IPS-18c (cell line): ENCODE measurements around the gene HARBI1.

Experiments
- H3K4me3 ChIP-seq: 2 replicates; pipeline ENCODE4 v1.7.0; 2013; ENCODE audit warnings: low read depth, mild to moderate bottlenecking, low read length, moderate library complexity; ENCODE audit not compliant: insufficient read depth
- H3K9me3 ChIP-seq: one replicate; pipeline ENCODE4 v1.6.1; 2013; ENCODE audit warnings: mild to moderate bottlenecking, low read length, moderate library complexity; ENCODE audit not compliant: control insufficient read depth, insufficient read depth

HARBI1 gene

GRCh38 chr11:46574656-46575055, 42.4 kb downstream of the HARBI1 start:
- H3K9me3 ChIP-seq = no peaks in the 10 kb centered on the region
- no peak overlapping the region for H3K4me3 ChIP-seq

GRCh38 chr11:46570790-46571398, 46.1 kb downstream of the HARBI1 start:
- Histone ChIP-seq H3K4me3 (no peak overlapping the region), H3K9me3 (no peaks in the 10 kb centered on the region)

- Histone ChIP-seq H3K4me3 (no peak overlapping the region), H3K9me3 (no peaks in the 10 kb centered on the region)
These were observed 51.7 kb downstream of the HARBI1 start for GRCh38 chr11:46565232-46565840.

- no peaks in the 10 kb centered on the region for H3K9me3 ChIP-seq
- H3K4me3 ChIP-seq = no peak overlapping the region
These were observed 52.6 kb downstream of the HARBI1 start for GRCh38 chr11:46564459-46564858.

GRCh38 chr11:46562527-46562926, 54.5 kb downstream of the HARBI1 start:
- Histone ChIP-seq H3K4me3 (no peak overlapping the region), H3K9me3 (no peaks in the 10 kb centered on the region)

GRCh38 chr11:46560300-46560991, 56.6 kb downstream of the HARBI1 start:
- H3K9me3 ChIP-seq = no peaks in the 10 kb centered on the region
- no peak overlapping the region for H3K4me3 ChIP-seq

- Histone ChIP-seq H3K4me3 (no peak overlapping the region), H3K9me3 (no peaks in the 10 kb centered on the region)
These were observed 57.2 kb downstream of the HARBI1 start for GRCh38 chr11:46559815-46560214.

- no peaks in the 10 kb centered on the region for H3K9me3 ChIP-seq
- H3K4me3 ChIP-seq = no peak overlapping the region
These were observed 59.3 kb downstream of the HARBI1 start for GRCh38 chr11:46557684-46558151.

GRCh38 chr11:46555267-46556054, 61.6 kb downstream of the HARBI1 start:
- H3K4me3 ChIP-seq = no peak overlapping the region
- H3K9me3 ChIP-seq = no peaks in the 10 kb centered on the region

GRCh38 chr11:46554213-46555147, 62.5 kb downstream of the HARBI1 start:
- no peak overlapping the region for H3K4me3 ChIP-seq
- H3K9me3 ChIP-seq = no peaks in the 10 kb centered on the region

GRCh38 chr11:46553814-46554212, 63.2 kb downstream of the HARBI1 start:
- Histone ChIP-seq H3K4me3 (no peak overlapping the region), H3K9me3 (no peaks in the 10 kb centered on the region)
